GM23338 (cell line): ENCODE results near the gene MATN1.

Experiments
- CTCF ChIP-seq, 2 experiments: fragments of 200-600 bp in 1 of 2; sonication (generic) in 1 of 2; conservative IDR thresholded peaks; 2 replicates each; pipeline versions ENCODE4 v1.5.1 to v1.6.1; 2016 to 2017; ENCODE audit warnings: antibody characterized with exemption in 2 of 2, low read depth in 2 of 2, mild to moderate bottlenecking in 2 of 2, moderate library complexity in 1 of 2
- POLR2AphosphoS5 ChIP-seq: IDR thresholded peaks from 2 replicates; pipeline ENCODE4 v1.6.1; 2016; ENCODE audit warnings: antibody characterized with exemption, low read depth
- ZNF114 ChIP-seq: fragments of 250-450 bp; sonication (Bioruptor Pico); IDR thresholded peaks from 2 replicates; pipeline ENCODE4 v1.5.0; 2020; ENCODE audit warnings: mild to moderate bottlenecking, moderate library complexity

- TF ChIP-seq CTCF (conservative IDR thresholded peaks at IDR 0.05; ENCODE audit: low read depth in 2 of 2): no peak
- no peak for TF ChIP-seq POLR2AphosphoS5
- TF ChIP-seq ZNF114: no peak
Measured at GRCh38 chr1:30716646-30717045, 6.7 kb downstream of the MATN1 start.
